ENCODE data around the gene MAMLD1.

MAMLD1 gene

GRCh38 chrX:150454083-150454482 is 91.0 kb downstream of the MAMLD1 start:
- no peak overlapping the region for H3K4me3 ChIP-seq
- no peak overlapping the region for H3K27ac ChIP-seq

- Histone ChIP-seq H3K27ac (no peak overlapping the region), H3K4me3 (no peak overlapping the region)
Observed at GRCh38 chrX:150454508-150455214, 91.5 kb downstream of the MAMLD1 start.

GRCh38 chrX:150455215-150455608 is 92.1 kb downstream of the MAMLD1 start:
- no peak overlapping the region for H3K27ac ChIP-seq
- no peak overlapping the region for H3K4me3 ChIP-seq

GRCh38 chrX:150456466-150456865 is 93.3 kb downstream of the MAMLD1 start:
- Histone ChIP-seq H3K4me3 (no peak overlapping the region), H3K27ac (no peak overlapping the region)

GRCh38 chrX:150456941-150457340 is 93.8 kb downstream of the MAMLD1 start:
- Histone ChIP-seq H3K27ac (no peak overlapping the region), H3K4me3 (no peak overlapping the region)

GRCh38 chrX:150459196-150459595 is 96.1 kb downstream of the MAMLD1 start:
- H3K4me3 ChIP-seq, result no peak overlapping the region
- H3K27ac ChIP-seq, result no peak overlapping the region

GRCh38 chrX:150460063-150460462 is 96.9 kb downstream of the MAMLD1 start:
- no peak overlapping the region for H3K27ac ChIP-seq
- H3K4me3 ChIP-seq, result no peak overlapping the region

- H3K4me3 ChIP-seq, result no peak overlapping the region
- no peak overlapping the region for H3K27ac ChIP-seq
Observed at GRCh38 chrX:150460781-150461180, 97.7 kb downstream of the MAMLD1 start.

GRCh38 chrX:150463566-150463965 is 100.4 kb downstream of the MAMLD1 start:
- Histone ChIP-seq H3K4me3 (no peak overlapping the region), H3K27ac (no peak overlapping the region)

GRCh38 chrX:150464001-150464400 is 100.9 kb downstream of the MAMLD1 start:
- Histone ChIP-seq H3K4me3 (no peak overlapping the region), H3K27ac (no peak overlapping the region)

- H3K27ac ChIP-seq, result peak overlapping the region in 2 of 21 experiments; percentile 36 to 55
- no peak overlapping the region for H3K4me3 ChIP-seq
Observed at GRCh38 chrX:150465326-150465725, 102.2 kb downstream of the MAMLD1 start.

- H3K4me3 ChIP-seq, result no peak overlapping the region
- H3K27ac ChIP-seq, result peak overlapping the region in 2 of 21 experiments; percentile 36 to 55
Observed at GRCh38 chrX:150465881-150466775, 103.0 kb downstream of the MAMLD1 start.

- Histone ChIP-seq H3K4me3 (no peak overlapping the region), H3K27ac (no peak overlapping the region)
Observed at GRCh38 chrX:150472306-150472705, 109.2 kb downstream of the MAMLD1 start.

- no peak overlapping the region for H3K27ac ChIP-seq
- no peak overlapping the region for H3K4me3 ChIP-seq
Observed at GRCh38 chrX:150473371-150473770, 110.3 kb downstream of the MAMLD1 start.

GRCh38 chrX:150475461-150475860 is 112.3 kb downstream of the MAMLD1 start:
- Histone ChIP-seq H3K4me3 (no peak overlapping the region), H3K27ac (no peak overlapping the region)

GRCh38 chrX:150476164-150476699 is 113.1 kb downstream of the MAMLD1 start:
- H3K27ac ChIP-seq, result no peak overlapping the region
- H3K4me3 ChIP-seq, result no peak overlapping the region

- no peak overlapping the region for H3K4me3 ChIP-seq
- peak overlapping the region in 1 of 21 experiments; percentile 20 for H3K27ac ChIP-seq
Observed at GRCh38 chrX:150477371-150477770, 114.3 kb downstream of the MAMLD1 start.

- Histone ChIP-seq H3K27ac (peak overlapping the region in 2 of 21 experiments; percentile 35 to 79), H3K4me3 (no peak overlapping the region)
Observed at GRCh38 chrX:150478496-150479492, 115.7 kb downstream of the MAMLD1 start.

GRCh38 chrX:150482537-150483206 is 119.6 kb downstream of the MAMLD1 start:
- no peak overlapping the region for H3K4me3 ChIP-seq
- no peak overlapping the region for H3K27ac ChIP-seq
